K562 (cell line): ENCODE results near the gene LZTR1. TPM values are rescaled to one million over a fixed set of nuclear protein-coding genes. Genes with fewer than 3 reads are reported as not detected.

ENCODE experiments used
- FIP1L1 ChIP-seq: fragments of 200-400 bp; formaldehyde crosslinking; IDR thresholded peaks from 2 replicates; pipeline ENCODE4 v1.6.1; 2018; ENCODE audit warnings: mild to moderate bottlenecking, low read depth, low read length; ENCODE audit not compliant: poor library complexity, severe bottlenecking
- FOXM1 ChIP-seq, 2 experiments: fragments of 450-650 bp in 1 of 2; sonication (generic) in 1 of 2; formaldehyde crosslinking in 1 of 2; IDR thresholded peaks; 2 replicates each; pipeline versions ENCODE4 v1.6.1 to v1.9.0; 2017 to 2022; ENCODE audit warnings: low read depth in 2 of 2, mild to moderate bottlenecking in 2 of 2, missing genetic modification reagents in 1 of 2, moderate library complexity in 1 of 2
- HNRNPLL ChIP-seq: fragments of 200-400 bp; formaldehyde crosslinking; IDR thresholded peaks from 2 replicates; pipeline ENCODE4 v1.6.1; 2017; ENCODE audit warnings: low read length, low read depth, mild to moderate bottlenecking; ENCODE audit not compliant: poor library complexity, severe bottlenecking
- KLF6 ChIP-seq: fragments of 250-450 bp; sonication (Bioruptor Pico); IDR thresholded peaks from 2 replicates; pipeline ENCODE4 v1.4.0; 2020; ENCODE audit warnings: mild to moderate bottlenecking, moderate library complexity, borderline replicate concordance
- OTX1 ChIP-seq: fragments of 450-650 bp; formaldehyde crosslinking; IDR thresholded peaks from 2 replicates; pipeline ENCODE4 v1.4.0; 2022; ENCODE audit warnings: mild to moderate bottlenecking
- POLR2B ChIP-seq: fragments of 450-650 bp; IDR thresholded peaks from 2 replicates; pipeline ENCODE4 v1.6.1; 2018; ENCODE audit warnings: low read depth; ENCODE audit not compliant: partially characterized antibody
- polyA plus RNA-seq, 8 experiments: library from polyadenylated mRNA; depleted of rRNA in 4 of 8; stranded (reverse) in 5 of 8; unstranded in 3 of 8; fragments of >200 nt; fragmentation: Nextera tagmentation in 2 of 8; fragmentation: Illumina TruSeq in 1 of 8; extraction: Ambion mirVana in 2 of 8; extraction: Trizol in 1 of 8; gene quantifications; 2 replicates each; pipeline versions ENCODE4 v1.2.1 to v1.2.3, GENCODE V29; 2011 to 2014; ENCODE audit warnings: inconsistent platforms in 1 of 8, missing spikeins in 1 of 8
- total RNA-seq, 7 experiments: library from RNA; depleted of rRNA in 6 of 7; stranded (reverse); fragments of >200 nt in 6 of 7; fragmentation: Illumina TruSeq in 2 of 7; extraction: Trizol in 2 of 7; gene quantifications; 2 replicates each; pipeline versions ENCODE4 v1.2.1 to v1.2.3, GENCODE V29; 2011 to 2021; ENCODE audit warnings: low replicate concordance in 1 of 7
- TF ChIP-seq, protein P1 (sequence below), 2 experiments: fragments of 450-650 bp in 1 of 2; IDR thresholded peaks; 2 replicates each; pipeline ENCODE4 v1.6.1; 2011 to 2017; ENCODE audit warnings: low read depth in 2 of 2, antibody characterized with exemption in 1 of 2, borderline replicate concordance in 1 of 2, low read length in 1 of 2, mild to moderate bottlenecking in 1 of 2, mixed read lengths in 1 of 2; ENCODE audit not compliant: control insufficient read depth in 1 of 2
- TF ChIP-seq, protein P2 (sequence below): fragments of 250-450 bp; sonication (Bioruptor Pico); IDR thresholded peaks from 2 replicates; pipeline ENCODE4 v1.4.0; 2020; ENCODE audit warnings: mild to moderate bottlenecking, moderate library complexity
- TF ChIP-seq, protein P3 (sequence below): fragments of 250-450 bp; sonication (Bioruptor Pico); IDR thresholded peaks from 2 replicates; pipeline ENCODE4 v1.8.0; 2022; ENCODE audit warnings: moderate library complexity, mild to moderate bottlenecking, inconsistent platforms
- TF ChIP-seq, protein P4 (sequence below): fragments of 250-450 bp; sonication (Bioruptor Pico); IDR thresholded peaks from 2 replicates; pipeline ENCODE4 v1.4.0; 2020
- TF ChIP-seq, protein P5 (sequence below): IDR thresholded peaks from 2 replicates; pipeline ENCODE4 v1.6.1; 2014; ENCODE audit warnings: antibody characterized with exemption
- TF ChIP-seq, protein P6 (sequence below): fragments of 450-650 bp; formaldehyde crosslinking; IDR thresholded peaks from 2 replicates; pipeline ENCODE4 v1.4.0; 2022; ENCODE audit warnings: missing genetic modification characterization

LZTR1 gene
- total and polyA plus RNA-seq, 9 of the 15 experiments (the other 6 are each of a cell fraction or from before 2014, with no cell fraction given), result 2.2 to 135 (median 63.0) TPM

DNA sequence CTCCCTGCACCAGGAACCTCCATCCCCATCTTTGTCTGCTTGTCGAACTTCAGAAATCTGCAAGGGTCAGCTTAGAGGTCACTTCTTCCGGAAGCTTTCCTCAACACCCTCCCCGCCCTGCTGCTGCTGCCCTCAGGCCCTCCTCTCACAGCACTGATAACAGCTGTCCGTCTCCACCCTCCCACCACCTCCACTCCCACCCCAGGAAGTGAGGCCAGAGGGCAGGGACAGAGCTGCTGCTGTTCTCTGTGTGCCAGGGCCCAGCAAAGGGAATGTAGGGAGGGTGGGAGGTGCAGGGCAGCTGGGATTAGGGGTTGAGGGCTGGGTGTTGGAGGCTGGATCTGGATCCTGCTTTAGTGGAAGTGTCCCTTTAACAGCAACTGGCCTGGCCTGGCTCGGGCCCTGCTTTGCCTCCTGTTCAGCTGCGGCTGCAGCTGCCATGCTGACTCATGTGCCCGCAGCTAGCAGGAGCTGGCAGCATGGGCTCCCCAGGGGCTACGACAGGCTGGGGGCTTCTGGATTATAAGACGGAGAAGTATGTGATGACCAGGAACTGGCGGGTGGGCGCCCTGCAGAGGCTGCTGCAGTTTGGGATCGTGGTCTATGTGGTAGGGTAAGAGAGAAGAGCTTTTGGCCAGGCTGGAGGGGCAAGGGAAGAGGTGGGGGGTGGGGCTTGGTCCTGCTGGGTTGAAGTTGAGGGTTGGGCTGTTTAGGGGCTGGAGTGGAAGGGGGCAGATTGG lies 32.8 kb downstream of the LZTR1 start, which contains the start of gene P2RX6 (continued):
- TF ChIP-seq, protein P1, sequence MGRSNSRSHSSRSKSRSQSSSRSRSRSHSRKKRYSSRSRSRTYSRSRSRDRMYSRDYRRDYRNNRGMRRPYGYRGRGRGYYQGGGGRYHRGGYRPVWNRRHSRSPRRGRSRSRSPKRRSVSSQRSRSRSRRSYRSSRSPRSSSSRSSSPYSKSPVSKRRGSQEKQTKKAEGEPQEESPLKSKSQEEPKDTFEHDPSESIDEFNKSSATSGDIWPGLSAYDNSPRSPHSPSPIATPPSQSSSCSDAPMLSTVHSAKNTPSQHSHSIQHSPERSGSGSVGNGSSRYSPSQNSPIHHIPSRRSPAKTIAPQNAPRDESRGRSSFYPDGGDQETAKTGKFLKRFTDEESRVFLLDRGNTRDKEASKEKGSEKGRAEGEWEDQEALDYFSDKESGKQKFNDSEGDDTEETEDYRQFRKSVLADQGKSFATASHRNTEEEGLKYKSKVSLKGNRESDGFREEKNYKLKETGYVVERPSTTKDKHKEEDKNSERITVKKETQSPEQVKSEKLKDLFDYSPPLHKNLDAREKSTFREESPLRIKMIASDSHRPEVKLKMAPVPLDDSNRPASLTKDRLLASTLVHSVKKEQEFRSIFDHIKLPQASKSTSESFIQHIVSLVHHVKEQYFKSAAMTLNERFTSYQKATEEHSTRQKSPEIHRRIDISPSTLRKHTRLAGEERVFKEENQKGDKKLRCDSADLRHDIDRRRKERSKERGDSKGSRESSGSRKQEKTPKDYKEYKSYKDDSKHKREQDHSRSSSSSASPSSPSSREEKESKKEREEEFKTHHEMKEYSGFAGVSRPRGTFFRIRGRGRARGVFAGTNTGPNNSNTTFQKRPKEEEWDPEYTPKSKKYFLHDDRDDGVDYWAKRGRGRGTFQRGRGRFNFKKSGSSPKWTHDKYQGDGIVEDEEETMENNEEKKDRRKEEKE (IDR thresholded peaks at IDR 0.05; ENCODE audit: borderline replicate concordance in 1 of 2, control insufficient read depth in 1 of 2, low read depth in 2 of 2, low read length in 1 of 2), result no peak
- TF ChIP-seq KLF6 (peak; percentile 91; the same call in 1 of the 2 replicates), HNRNPLL (no peak), OTX1 (CRISPR knock-in tag) (peak; percentile 98), FOXM1 (IDR thresholded peaks at IDR 0.05; ENCODE audit: low read depth) (no peak), FOXM1 (CRISPR knock-in tag; IDR thresholded peaks at IDR 0.05; ENCODE audit: low read depth) (no peak), FIP1L1 (no peak), POLR2B (no peak)
- TF ChIP-seq, protein P2, sequence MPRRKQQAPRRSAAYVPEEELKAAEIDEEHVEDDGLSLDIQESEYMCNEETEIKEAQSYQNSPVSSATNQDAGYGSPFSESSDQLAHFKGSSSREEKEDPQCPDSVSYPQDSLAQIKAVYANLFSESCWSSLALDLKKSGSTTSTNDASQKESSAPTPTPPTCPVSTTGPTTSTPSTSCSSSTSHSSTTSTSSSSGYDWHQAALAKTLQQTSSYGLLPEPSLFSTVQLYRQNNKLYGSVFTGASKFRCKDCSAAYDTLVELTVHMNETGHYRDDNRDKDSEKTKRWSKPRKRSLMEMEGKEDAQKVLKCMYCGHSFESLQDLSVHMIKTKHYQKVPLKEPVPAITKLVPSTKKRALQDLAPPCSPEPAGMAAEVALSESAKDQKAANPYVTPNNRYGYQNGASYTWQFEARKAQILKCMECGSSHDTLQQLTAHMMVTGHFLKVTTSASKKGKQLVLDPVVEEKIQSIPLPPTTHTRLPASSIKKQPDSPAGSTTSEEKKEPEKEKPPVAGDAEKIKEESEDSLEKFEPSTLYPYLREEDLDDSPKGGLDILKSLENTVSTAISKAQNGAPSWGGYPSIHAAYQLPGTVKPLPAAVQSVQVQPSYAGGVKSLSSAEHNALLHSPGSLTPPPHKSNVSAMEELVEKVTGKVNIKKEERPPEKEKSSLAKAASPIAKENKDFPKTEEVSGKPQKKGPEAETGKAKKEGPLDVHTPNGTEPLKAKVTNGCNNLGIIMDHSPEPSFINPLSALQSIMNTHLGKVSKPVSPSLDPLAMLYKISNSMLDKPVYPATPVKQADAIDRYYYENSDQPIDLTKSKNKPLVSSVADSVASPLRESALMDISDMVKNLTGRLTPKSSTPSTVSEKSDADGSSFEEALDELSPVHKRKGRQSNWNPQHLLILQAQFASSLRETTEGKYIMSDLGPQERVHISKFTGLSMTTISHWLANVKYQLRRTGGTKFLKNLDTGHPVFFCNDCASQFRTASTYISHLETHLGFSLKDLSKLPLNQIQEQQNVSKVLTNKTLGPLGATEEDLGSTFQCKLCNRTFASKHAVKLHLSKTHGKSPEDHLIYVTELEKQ (CRISPR knock-in tag), result 0 out of 2 replicates have a peak, but pooled peaks have one; percentile 7
- TF ChIP-seq, protein P3, sequence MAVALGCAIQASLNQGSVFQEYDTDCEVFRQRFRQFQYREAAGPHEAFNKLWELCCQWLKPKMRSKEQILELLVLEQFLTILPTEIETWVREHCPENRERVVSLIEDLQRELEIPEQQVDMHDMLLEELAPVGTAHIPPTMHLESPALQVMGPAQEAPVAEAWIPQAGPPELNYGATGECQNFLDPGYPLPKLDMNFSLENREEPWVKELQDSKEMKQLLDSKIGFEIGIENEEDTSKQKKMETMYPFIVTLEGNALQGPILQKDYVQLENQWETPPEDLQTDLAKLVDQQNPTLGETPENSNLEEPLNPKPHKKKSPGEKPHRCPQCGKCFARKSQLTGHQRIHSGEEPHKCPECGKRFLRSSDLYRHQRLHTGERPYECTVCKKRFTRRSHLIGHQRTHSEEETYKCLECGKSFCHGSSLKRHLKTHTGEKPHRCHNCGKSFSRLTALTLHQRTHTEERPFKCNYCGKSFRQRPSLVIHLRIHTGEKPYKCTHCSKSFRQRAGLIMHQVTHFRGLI, result 0 out of 2 replicates have a peak, but pooled peaks have one; percentile 3
- TF ChIP-seq, protein P4, sequence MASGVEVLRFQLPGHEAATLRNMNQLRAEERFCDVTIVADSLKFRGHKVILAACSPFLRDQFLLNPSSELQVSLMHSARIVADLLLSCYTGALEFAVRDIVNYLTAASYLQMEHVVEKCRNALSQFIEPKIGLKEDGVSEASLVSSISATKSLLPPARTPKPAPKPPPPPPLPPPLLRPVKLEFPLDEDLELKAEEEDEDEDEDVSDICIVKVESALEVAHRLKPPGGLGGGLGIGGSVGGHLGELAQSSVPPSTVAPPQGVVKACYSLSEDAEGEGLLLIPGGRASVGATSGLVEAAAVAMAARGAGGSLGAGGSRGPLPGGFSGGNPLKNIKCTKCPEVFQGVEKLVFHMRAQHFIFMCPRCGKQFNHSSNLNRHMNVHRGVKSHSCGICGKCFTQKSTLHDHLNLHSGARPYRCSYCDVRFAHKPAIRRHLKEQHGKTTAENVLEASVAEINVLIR (CRISPR knock-in tag), result no peak; the same call in 1 of the 2 replicates
- TF ChIP-seq, protein P5, sequence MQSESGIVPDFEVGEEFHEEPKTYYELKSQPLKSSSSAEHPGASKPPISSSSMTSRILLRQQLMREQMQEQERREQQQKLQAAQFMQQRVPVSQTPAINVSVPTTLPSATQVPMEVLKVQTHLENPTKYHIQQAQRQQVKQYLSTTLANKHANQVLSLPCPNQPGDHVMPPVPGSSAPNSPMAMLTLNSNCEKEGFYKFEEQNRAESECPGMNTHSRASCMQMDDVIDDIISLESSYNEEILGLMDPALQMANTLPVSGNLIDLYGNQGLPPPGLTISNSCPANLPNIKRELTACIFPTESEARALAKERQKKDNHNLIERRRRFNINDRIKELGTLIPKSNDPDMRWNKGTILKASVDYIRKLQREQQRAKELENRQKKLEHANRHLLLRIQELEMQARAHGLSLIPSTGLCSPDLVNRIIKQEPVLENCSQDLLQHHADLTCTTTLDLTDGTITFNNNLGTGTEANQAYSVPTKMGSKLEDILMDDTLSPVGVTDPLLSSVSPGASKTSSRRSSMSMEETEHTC, result no peak
- TF ChIP-seq, protein P6, sequence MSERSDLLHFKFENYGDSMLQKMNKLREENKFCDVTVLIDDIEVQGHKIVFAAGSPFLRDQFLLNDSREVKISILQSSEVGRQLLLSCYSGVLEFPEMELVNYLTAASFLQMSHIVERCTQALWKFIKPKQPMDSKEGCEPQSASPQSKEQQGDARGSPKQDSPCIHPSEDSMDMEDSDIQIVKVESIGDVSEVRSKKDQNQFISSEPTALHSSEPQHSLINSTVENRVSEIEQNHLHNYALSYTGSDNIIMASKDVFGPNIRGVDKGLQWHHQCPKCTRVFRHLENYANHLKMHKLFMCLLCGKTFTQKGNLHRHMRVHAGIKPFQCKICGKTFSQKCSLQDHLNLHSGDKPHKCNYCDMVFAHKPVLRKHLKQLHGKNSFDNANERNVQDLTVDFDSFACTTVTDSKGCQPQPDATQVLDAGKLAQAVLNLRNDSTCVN (CRISPR knock-in tag), result peak; percentile 96
